ENCODE data around the gene DRAM1. TPM values are rescaled to one million over a fixed set of nuclear protein-coding genes. Genes with fewer than 3 reads are reported as not detected.

The DRAM1 gene
- polyA plus RNA-seq, 1 experiment, result 57.5 TPM

DNA sequence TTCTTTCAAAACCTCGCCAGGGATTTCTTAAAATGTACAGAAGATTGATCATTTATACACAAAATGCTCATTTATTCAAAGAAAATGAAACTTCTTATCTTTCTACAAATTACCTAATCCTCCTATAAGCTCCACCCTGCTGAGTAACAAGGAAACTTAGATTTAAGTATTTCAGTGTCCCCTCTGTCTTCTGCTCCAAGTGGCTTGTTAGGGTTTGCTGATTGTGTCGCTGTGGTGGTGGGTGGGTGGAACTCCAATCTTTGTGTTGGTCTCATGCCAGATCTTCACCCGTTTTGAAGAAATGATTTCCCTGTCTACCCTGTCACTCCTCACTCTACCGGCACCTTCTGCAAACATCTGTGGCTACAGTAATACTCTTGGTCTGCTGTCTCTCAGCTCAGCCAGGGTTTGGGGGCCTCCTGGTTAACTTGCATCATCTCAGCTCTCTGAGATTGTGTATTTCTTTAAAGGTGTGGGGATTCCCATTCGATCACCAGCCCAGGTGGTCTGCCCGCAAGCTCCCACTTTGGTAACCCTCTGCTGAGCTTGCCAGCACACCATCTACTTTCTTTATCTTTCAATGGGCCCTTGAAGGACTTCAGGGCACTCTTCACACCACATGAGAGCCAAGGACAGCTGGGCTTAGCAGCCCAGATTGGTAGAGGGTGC lies 73.8 kb downstream of the DRAM1 start:
- H3K27ac ChIP-seq (ENCODE audit: low read depth, low read length), result no peak overlapping the region
- CTCF ChIA-PET, result interaction anchor here (1.4 to 1.9 kb wide), 2 partner anchors 12 to 752 kb away, joined by 5 read pairs; no protein-coding TSS in a partner anchor
- H3K9me3 ChIP-seq (ENCODE audit: control insufficient read depth, insufficient read depth, low read length), result no peaks in the 10 kb centered on the region
- TF ChIP-seq, protein P1, sequence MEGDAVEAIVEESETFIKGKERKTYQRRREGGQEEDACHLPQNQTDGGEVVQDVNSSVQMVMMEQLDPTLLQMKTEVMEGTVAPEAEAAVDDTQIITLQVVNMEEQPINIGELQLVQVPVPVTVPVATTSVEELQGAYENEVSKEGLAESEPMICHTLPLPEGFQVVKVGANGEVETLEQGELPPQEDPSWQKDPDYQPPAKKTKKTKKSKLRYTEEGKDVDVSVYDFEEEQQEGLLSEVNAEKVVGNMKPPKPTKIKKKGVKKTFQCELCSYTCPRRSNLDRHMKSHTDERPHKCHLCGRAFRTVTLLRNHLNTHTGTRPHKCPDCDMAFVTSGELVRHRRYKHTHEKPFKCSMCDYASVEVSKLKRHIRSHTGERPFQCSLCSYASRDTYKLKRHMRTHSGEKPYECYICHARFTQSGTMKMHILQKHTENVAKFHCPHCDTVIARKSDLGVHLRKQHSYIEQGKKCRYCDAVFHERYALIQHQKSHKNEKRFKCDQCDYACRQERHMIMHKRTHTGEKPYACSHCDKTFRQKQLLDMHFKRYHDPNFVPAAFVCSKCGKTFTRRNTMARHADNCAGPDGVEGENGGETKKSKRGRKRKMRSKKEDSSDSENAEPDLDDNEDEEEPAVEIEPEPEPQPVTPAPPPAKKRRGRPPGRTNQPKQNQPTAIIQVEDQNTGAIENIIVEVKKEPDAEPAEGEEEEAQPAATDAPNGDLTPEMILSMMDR (IDR thresholded peaks at IDR 0.05; ENCODE audit: low read depth, low read length), result no peak
- no peak for DNase-seq (ENCODE audit: low read depth, low spot score)
- no peak overlapping the region for H3K4me3 ChIP-seq (ENCODE audit: low read depth, low read length)
- POLR2A ChIA-PET, result no interaction called here
- H3K27me3 ChIP-seq (ENCODE audit: control insufficient read depth, insufficient read depth, low read length), result no peaks in the 10 kb centered on the region

DNA sequence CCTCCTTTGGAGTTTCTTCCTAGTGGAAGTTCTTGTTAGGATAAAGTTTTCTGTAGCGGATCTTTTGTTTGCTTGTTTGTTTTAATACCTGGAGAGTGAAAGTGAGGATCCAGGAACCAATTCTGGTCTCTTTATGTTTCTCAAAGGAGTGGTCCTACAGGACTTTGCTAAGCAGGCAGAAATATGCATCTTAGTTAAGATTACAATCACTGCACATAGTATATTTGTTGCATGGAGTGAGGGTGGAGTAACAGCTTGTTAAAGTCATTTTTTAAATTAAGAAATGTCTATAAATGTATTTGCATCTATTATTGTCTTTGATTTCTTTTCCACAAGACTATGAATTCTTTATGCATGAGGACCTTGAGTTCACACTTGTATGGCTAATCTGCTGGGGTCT lies 76.7 kb downstream of the DRAM1 start:
- H3K4me3 ChIP-seq (ENCODE audit: low read depth, low read length), result no peak overlapping the region
- no peaks in the 10 kb centered on the region for H3K9me3 ChIP-seq (ENCODE audit: control insufficient read depth, insufficient read depth, low read length)
- no peaks in the 10 kb centered on the region for H3K27me3 ChIP-seq (ENCODE audit: control insufficient read depth, insufficient read depth, low read length)
- TF ChIP-seq, protein P1 (IDR thresholded peaks at IDR 0.05; ENCODE audit: low read depth, low read length), result no peak
- ChIA-PET POLR2A (no interaction called here), CTCF (interaction anchor here (1.5 kb wide), 1 partner anchor 15 kb away, joined by 6 read pairs; no protein-coding TSS in a partner anchor)
- DNase-seq (ENCODE audit: low read depth, low spot score), result no peak
- H3K27ac ChIP-seq (ENCODE audit: low read depth, low read length), result no peak overlapping the region

DNA sequence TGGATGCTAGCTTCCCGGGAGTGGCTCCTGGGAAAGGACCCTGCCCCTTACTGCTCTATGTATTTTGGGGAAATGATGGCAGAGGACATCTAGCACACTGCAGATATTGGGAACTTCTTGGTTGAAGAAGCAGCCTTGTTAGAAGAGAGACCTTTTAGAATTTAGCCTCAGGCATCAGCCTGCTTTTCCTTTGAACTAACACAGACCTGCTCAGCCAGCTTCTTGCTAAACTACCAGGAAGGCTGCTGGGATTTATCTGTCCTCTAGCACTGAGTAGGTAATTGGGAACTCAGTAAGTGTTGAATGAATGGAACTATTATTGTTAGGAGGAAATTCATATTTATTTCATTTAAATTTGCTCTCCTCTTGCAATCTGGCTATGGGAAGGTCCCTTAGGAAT lies 77.3 kb downstream of the DRAM1 start:
- TF ChIP-seq, protein P1 (IDR thresholded peaks at IDR 0.05; ENCODE audit: low read depth, low read length), result no peak
- Histone ChIP-seq H3K27ac (ENCODE audit: low read depth, low read length) (no peak overlapping the region), H3K4me3 (ENCODE audit: low read depth, low read length) (no peak overlapping the region), H3K9me3 (ENCODE audit: control insufficient read depth, insufficient read depth, low read length) (peaks cover 1% of the 10 kb centered on the region; the same call in 1 of the 2 replicates), H3K27me3 (ENCODE audit: control insufficient read depth, insufficient read depth, low read length) (no peaks in the 10 kb centered on the region)
- POLR2A ChIA-PET, result no interaction called here
- CTCF ChIA-PET, result interaction anchor here (1.5 kb wide), 1 partner anchor 16 kb away, joined by 6 read pairs; no protein-coding TSS in a partner anchor
- DNase-seq (ENCODE audit: low read depth, low spot score), result no peak

DNA sequence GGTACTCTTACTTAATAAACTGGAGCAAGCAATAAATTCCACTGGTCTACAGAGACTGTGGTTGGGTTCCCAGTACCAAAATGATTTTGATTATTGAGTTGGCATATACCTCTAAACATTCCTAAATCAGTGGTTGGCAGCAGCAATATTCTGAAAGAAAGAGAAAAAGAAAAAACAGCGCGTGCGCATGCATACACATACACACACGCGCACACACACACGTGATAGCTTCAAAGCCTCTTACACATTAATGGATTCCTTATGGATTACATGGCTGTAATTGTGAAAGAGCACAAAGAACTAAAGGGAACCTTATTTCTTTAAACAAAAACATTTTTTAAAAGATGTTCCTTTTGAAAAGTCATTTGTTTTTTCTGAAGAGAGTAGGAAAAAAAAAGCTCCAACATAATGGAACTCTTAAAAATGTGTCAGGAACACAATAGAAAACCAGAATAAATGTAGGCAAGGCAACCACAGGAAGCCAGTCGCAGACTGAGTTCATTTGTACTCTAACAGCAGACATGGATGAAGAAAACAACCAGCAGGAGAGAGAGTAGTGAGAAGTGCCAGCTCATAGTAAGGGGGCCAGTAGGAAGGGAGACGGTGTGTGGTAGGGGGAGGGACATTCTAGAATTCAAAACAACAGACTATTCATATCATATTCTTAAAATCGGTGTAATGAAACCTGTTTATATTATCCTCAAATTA lies 80.0 kb downstream of the DRAM1 start:
- CTCF ChIA-PET, result interaction anchor here (0.9 kb wide), 1 partner anchor 527 kb away, joined by 4 read pairs; no protein-coding TSS in a partner anchor
- Histone ChIP-seq H3K4me3 (ENCODE audit: low read depth, low read length) (no peak overlapping the region), H3K27ac (ENCODE audit: low read depth, low read length) (no peak overlapping the region), H3K27me3 (ENCODE audit: control insufficient read depth, insufficient read depth, low read length) (no peaks in the 10 kb centered on the region), H3K9me3 (ENCODE audit: control insufficient read depth, insufficient read depth, low read length) (peaks cover 3% of the 10 kb centered on the region; the same call in 1 of the 2 replicates)
- POLR2A ChIA-PET, result no interaction called here
- no peak for DNase-seq (ENCODE audit: low read depth, low spot score)
- TF ChIP-seq, protein P1 (IDR thresholded peaks at IDR 0.05; ENCODE audit: low read depth, low read length), result no peak

DNA sequence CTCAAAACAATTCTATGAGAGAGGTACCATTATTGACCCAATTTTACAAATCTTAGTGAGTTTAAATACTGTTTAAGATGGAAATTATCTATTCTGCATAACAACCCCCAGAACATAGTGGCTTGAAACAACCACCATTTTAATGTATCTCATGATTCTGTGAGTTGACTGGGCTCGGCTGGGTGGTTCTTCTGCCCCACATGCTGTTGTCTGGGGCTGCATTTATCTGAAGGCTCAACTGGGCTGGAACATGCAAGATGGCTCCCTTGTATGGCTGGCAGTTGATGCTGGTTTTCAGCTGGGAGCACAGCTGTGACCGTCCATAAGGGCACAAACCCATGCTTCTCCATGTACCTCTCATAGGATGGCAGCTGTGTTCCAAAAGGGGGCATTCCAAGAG lies 82.2 kb downstream of the DRAM1 start:
- H3K27me3 ChIP-seq (ENCODE audit: control insufficient read depth, insufficient read depth, low read length), result no peaks in the 10 kb centered on the region
- DNase-seq (ENCODE audit: low read depth, low spot score), result no peak
- H3K27ac ChIP-seq (ENCODE audit: low read depth, low read length), result no peak overlapping the region
- peaks cover 3% of the 10 kb centered on the region; the same call in 1 of the 2 replicates for H3K9me3 ChIP-seq (ENCODE audit: control insufficient read depth, insufficient read depth, low read length)
- TF ChIP-seq, protein P1 (IDR thresholded peaks at IDR 0.05; ENCODE audit: low read depth, low read length), result no peak
- H3K4me3 ChIP-seq (ENCODE audit: low read depth, low read length), result no peak overlapping the region
- CTCF ChIA-PET, result interaction anchor here (0.6 kb wide), 1 partner anchor 135 kb away, joined by 4 read pairs; no protein-coding TSS in a partner anchor
- POLR2A ChIA-PET, result no interaction called here

All from AG04450 (cell line).